IMR-90 (cell line): ENCODE data around the gene ADAMTSL1. TPM values are rescaled to one million over a fixed set of nuclear protein-coding genes. Genes with fewer than 3 reads are reported as not detected.

ENCODE experiments used
- ATAC-seq: fragments of 200-7000 bp; cut with Tn5 transposase; 2 replicates; pipeline ENCODE4 v1.9.1; 2020; ENCODE audit warnings: low read depth, mild to moderate bottlenecking, moderate library complexity
- BruUV-seq: library from RNA; stranded (reverse); fragments of 400-500 nt; replicated peaks from 2 replicates; lab custom pipeline; 2021; lab: Mats Ljungman, UMichigan
- CTCF ChIA-PET: fragments of 300-600 bp; formaldehyde crosslinking; extraction: SDS; loops from one replicate; lab custom pipeline; 2021; ENCODE audit warnings: antibody characterized with exemption; lab: Yijun Ruan, JAX
- POLR2A ChIA-PET: fragments of 300-600 bp; sonication (Branson Sonifier 250); formaldehyde crosslinking; loops from one replicate; lab custom pipeline; 2022; ENCODE audit warnings: antibody characterized with exemption; ENCODE audit not compliant: unreplicated experiment; lab: Charles Lee
- DNase-seq: peaks from one replicate; pipeline ENCODE4 v3.0.0; 2013
- H2AFZ ChIP-seq: replicated peaks from 2 replicates; pipeline ENCODE3; 2013; ENCODE audit warnings: low read length, mild to moderate bottlenecking; ENCODE audit not compliant: poor library complexity
- H2AK5ac ChIP-seq: 2 replicates; pipeline ENCODE4 v1.6.1; 2013; ENCODE audit warnings: low read depth, low read length, inconsistent platforms
- H2AK9ac ChIP-seq: replicated peaks from 2 replicates; pipeline ENCODE3; 2013; ENCODE audit warnings: mild to moderate bottlenecking, low read depth, low read length, moderate library complexity; ENCODE audit not compliant: poor library complexity
- H2BK120ac ChIP-seq: 2 replicates; pipeline ENCODE4 v1.6.1; 2013; ENCODE audit warnings: low read depth, low read length, inconsistent platforms
- H2BK15ac ChIP-seq: 3 replicates; pipeline ENCODE4 v1.6.1; 2013; ENCODE audit warnings: low read depth, low read length, inconsistent platforms
- H2BK20ac ChIP-seq: 2 replicates; pipeline ENCODE4 v1.6.1; 2013; ENCODE audit warnings: low read depth, mild to moderate bottlenecking, inconsistent platforms, low read length, moderate library complexity
- H2BK5ac ChIP-seq: 2 replicates; pipeline ENCODE4 v1.6.1; 2013; ENCODE audit warnings: mild to moderate bottlenecking, low read depth, low read length, inconsistent platforms; ENCODE audit not compliant: poor library complexity, severe bottlenecking
- H3K14ac ChIP-seq: replicated peaks from 2 replicates; pipeline ENCODE4 v1.6.1; 2013; ENCODE audit warnings: low read depth, low read length, inconsistent platforms
- H3K18ac ChIP-seq: 2 replicates; pipeline ENCODE4 v1.6.1; 2013; ENCODE audit warnings: low read depth, low read length, control low read depth
- H3K23ac ChIP-seq: 2 replicates; pipeline ENCODE4 v1.6.1; 2013; ENCODE audit warnings: low read depth, low read length, inconsistent platforms
- H3K27ac ChIP-seq: 2 replicates; pipeline ENCODE4 v1.5.1; 2013; ENCODE audit warnings: mild to moderate bottlenecking, control low read depth, low read length; ENCODE audit not compliant: insufficient read depth
- H3K27me3 ChIP-seq: 2 replicates; pipeline ENCODE4 v1.6.1; 2013; ENCODE audit warnings: low read length; ENCODE audit not compliant: control insufficient read depth, insufficient read depth
- H3K36me3 ChIP-seq: 2 replicates; pipeline ENCODE4 v1.6.1; 2013; ENCODE audit warnings: low read length, mixed read lengths; ENCODE audit not compliant: control insufficient read depth, insufficient read depth
- H3K4ac ChIP-seq: 2 replicates; pipeline ENCODE4 v1.6.1; 2013; ENCODE audit warnings: low read depth, low read length, inconsistent platforms
- H3K4me1 ChIP-seq: 2 replicates; pipeline ENCODE4 v1.6.1; 2013; ENCODE audit warnings: low read length, mixed read lengths; ENCODE audit not compliant: control insufficient read depth, insufficient read depth
- H3K4me2 ChIP-seq: 2 replicates; pipeline ENCODE4 v1.6.1; 2013; ENCODE audit warnings: low read depth, mild to moderate bottlenecking, control low read depth, low read length, moderate library complexity
- H3K4me3 ChIP-seq: 2 replicates; pipeline ENCODE4 v1.5.1; 2013; ENCODE audit warnings: low read depth, mild to moderate bottlenecking, control low read depth, low read length, moderate library complexity; ENCODE audit not compliant: insufficient read depth
- H3K56ac ChIP-seq: 2 replicates; pipeline ENCODE4 v1.6.1; 2013; ENCODE audit warnings: low read length, inconsistent platforms; ENCODE audit not compliant: insufficient read depth; ENCODE audit errors: extremely low read depth
- H3K79me1 ChIP-seq, 2 experiments: 2 replicates each; pipeline ENCODE4 v1.6.1; 2013; ENCODE audit warnings: low read length in 2 of 2, inconsistent platforms in 1 of 2, low read depth in 1 of 2
- H3K9ac ChIP-seq: 2 replicates; pipeline ENCODE4 v1.6.1; 2013; ENCODE audit warnings: low read depth, low read length, control low read depth
- H3K9me1 ChIP-seq: 2 replicates; pipeline ENCODE4 v1.6.1; 2013; ENCODE audit warnings: low read length, inconsistent platforms; ENCODE audit not compliant: insufficient read depth
- H3K9me3 ChIP-seq: 2 replicates; pipeline ENCODE4 v1.6.1; 2013; ENCODE audit warnings: low read length; ENCODE audit not compliant: control insufficient read depth, insufficient read depth
- H4K20me1 ChIP-seq: 2 replicates; pipeline ENCODE4 v1.6.1; 2013; ENCODE audit warnings: low read length, inconsistent platforms; ENCODE audit not compliant: insufficient read depth
- H4K5ac ChIP-seq: 2 replicates; pipeline ENCODE4 v1.6.1; 2013; ENCODE audit warnings: mild to moderate bottlenecking, low read depth, low read length, control low read depth
- H4K8ac ChIP-seq, 2 experiments: 2 replicates each; pipeline ENCODE4 v1.6.1; 2013; ENCODE audit warnings: low read depth in 2 of 2, low read length in 2 of 2, control low read depth in 1 of 2, inconsistent platforms in 1 of 2
- H4K91ac ChIP-seq: 2 replicates; pipeline ENCODE4 v1.6.1; 2013; ENCODE audit warnings: low read depth, low read length, inconsistent platforms; ENCODE audit not compliant: insufficient read depth
- ELK1 ChIP-seq: fragments of 150-350 bp; IDR thresholded peaks from 2 replicates; pipeline ENCODE4 v1.6.1; 2016; ENCODE audit warnings: low read depth, mild to moderate bottlenecking, low read length, moderate library complexity, borderline replicate concordance
- MAZ ChIP-seq: IDR thresholded peaks from 2 replicates; pipeline ENCODE4 v1.6.1; 2012; ENCODE audit warnings: low read depth, mild to moderate bottlenecking, low read length, improper control_type of control experiment, moderate library complexity, borderline replicate concordance
- MXI1 ChIP-seq: IDR thresholded peaks from 2 replicates; pipeline ENCODE4 v1.6.1; 2012; ENCODE audit warnings: low read depth, mild to moderate bottlenecking, low read length, moderate library complexity, borderline replicate concordance
- RAD21 ChIP-seq: IDR thresholded peaks from 2 replicates; pipeline ENCODE4 v1.6.1; 2012; ENCODE audit warnings: low read length, improper control_type of control experiment
- WGBS, 2 experiments: methylation state at CpG; one replicate each; pipeline versions ENCODE4 v1.1.5 to v1.1.7; 2013; ENCODE audit warnings: missing lambda C conversion rate in 2 of 2; ENCODE audit not compliant: insufficient read length in 1 of 2; ENCODE audit errors: extremely low coverage in 2 of 2; 5-methylcytosine and 5-hydroxymethylcytosine counted together
- dilution Hi-C: fragments of 300-500 bp; cut with HindIII; formaldehyde crosslinking; loops from one replicate; pipeline ENCODE4 v1.14.3; 2018; ENCODE audit warnings: low sequenced_read_pairs; ENCODE audit not compliant: unreplicated experiment
- in situ Hi-C: fragments of 300-500 bp; cut with MboI; formaldehyde crosslinking; loops from 3 replicates; pipeline ENCODE4 v1.14.3; 2019; ENCODE audit warnings: low sequenced_read_pairs, inconsistent platforms, mixed read lengths
- intact Hi-C: fragments of 100-400 bp; cut with micrococcal nuclease; formaldehyde crosslinking; loops from 2 replicates; pipeline ENCODE4 v1.10.0; 2022
- polyA plus RNA-seq, 3 experiments: library from polyadenylated mRNA; depleted of rRNA; stranded (reverse); fragments of >200 nt; gene quantifications; 2 replicates each; pipeline ENCODE4 v1.2.3, GENCODE V29; 2012; ENCODE audit warnings: low replicate concordance in 1 of 3
- total RNA-seq: library from RNA; depleted of rRNA; stranded (reverse); fragments of >200 nt; gene quantifications from 2 replicates; pipeline ENCODE4 v1.2.3, GENCODE V29; 2012

Gene ADAMTSL1
- total and polyA plus RNA-seq, 2 of the 4 experiments (the other 2 are of a cell fraction): 38.2 to 62.2 TPM

- TF ChIP-seq MXI1 (no peak), RAD21 (no peak), MAZ (no peak), ELK1 (no peak)
- intact Hi-C loops: no loop called here
- Histone ChIP-seq H2AFZ (no peak overlapping the region), H3K9ac (no peak overlapping the region), H2BK20ac (no peak overlapping the region), H4K8ac (no peak overlapping the region), H2BK15ac (no peak overlapping the region), H2AK5ac (no peak overlapping the region), H3K27ac (no peak overlapping the region), H3K56ac (no peak overlapping the region), H4K91ac (no peak overlapping the region), H3K79me1 (no peaks in the 10 kb centered on the region), H3K9me1 (no peaks in the 10 kb centered on the region), H4K5ac (no peak overlapping the region), H2BK120ac (no peak overlapping the region), H3K36me3 (no peaks in the 10 kb centered on the region), H3K9me3 (no peaks in the 10 kb centered on the region), H3K18ac (no peak overlapping the region), H3K14ac (no peak overlapping the region), H3K4me2 (no peak overlapping the region), H3K23ac (no peak overlapping the region), H2AK9ac (no peak overlapping the region), H3K27me3 (no peaks in the 10 kb centered on the region), H4K20me1 (no peaks in the 10 kb centered on the region), H3K4me3 (no peak overlapping the region), H3K4ac (no peak overlapping the region), H2BK5ac (no peak overlapping the region), H3K4me1 (no peaks in the 10 kb centered on the region)
- ChIA-PET CTCF (no interaction called here), POLR2A (no interaction called here)
- in situ Hi-C loops: no loop called here
- WGBS, 2 experiments: 100% methylated on average over 3 of the region's 5 CpGs; no CpG with 5 or more reads in 1 of the 2 experiments
- dilution Hi-C loops: no loop called here
- ATAC-seq (no peak), DNase-seq (no peak)
- no TSS peak for BruUV-seq
Observed at GRCh38 chr9:18847576-18848275, 373.8 kb downstream of the ADAMTSL1 start.
